A549 (cell line): ENCODE data around the gene FANCC.

Experiments
- CTCF ChIP-seq: fragments of >200 bp; sonication (Bioruptor Twin); formaldehyde crosslinking; IDR thresholded peaks from 3 replicates; pipeline ENCODE4 v1.5.1; 2016
- JUN ChIP-seq, 2 experiments: fragments of >200 bp; sonication (Bioruptor Twin); formaldehyde crosslinking; IDR thresholded peaks; 2 replicates in 1 of 2; 3 replicates in 1 of 2; pipeline ENCODE4 v1.6.1; 2016 to 2017
- MAFK ChIP-seq: fragments of 450-650 bp; IDR thresholded peaks from 2 replicates; pipeline ENCODE4 v1.6.1; 2014; ENCODE audit not compliant: partially characterized antibody
- POLR2A ChIP-seq: IDR thresholded peaks from 2 replicates; pipeline ENCODE4 v1.6.1; 2012; ENCODE audit warnings: mild to moderate bottlenecking, low read length
- RFX5 ChIP-seq: fragments of 450-650 bp; IDR thresholded peaks from 2 replicates; pipeline ENCODE4 v1.7.1; 2014; ENCODE audit warnings: antibody characterized with exemption, mild to moderate bottlenecking, moderate library complexity

GRCh38 chr9:95081998-95082397 lies 235.5 kb downstream of the FANCC start:
- TF ChIP-seq RFX5 (no peak), CTCF (no peak), JUN (IDR thresholded peaks at IDR 0.05) (no peak), MAFK (no peak), POLR2A (no peak)
